GM04503 (cell line): ENCODE measurements around the gene XXYLT1.

Source experiments
- DNase-seq: peaks from one replicate; pipeline ENCODE4 v3.0.0-alpha.2; 2012; ENCODE audit warnings: low read depth

Gene XXYLT1

DNA sequence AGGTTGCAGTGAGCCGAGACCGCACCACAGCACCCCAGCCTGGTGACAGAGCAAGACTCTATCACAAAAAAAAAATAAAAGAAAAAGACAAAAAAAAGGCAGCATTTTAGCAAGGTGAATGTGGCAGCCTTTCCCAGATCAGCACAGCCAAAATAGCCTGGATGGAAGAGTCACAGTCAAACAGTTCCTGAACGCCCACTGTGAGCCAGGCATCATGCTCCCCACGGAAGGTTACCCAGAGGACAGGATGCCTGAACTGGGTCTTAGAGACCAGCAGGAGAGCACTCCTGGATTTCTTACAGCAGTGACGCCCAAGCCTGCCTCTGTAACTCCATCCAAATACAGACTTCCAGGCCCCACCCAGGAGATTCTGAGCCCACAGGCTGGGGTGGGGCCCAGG, 4.5 kb downstream of the XXYLT1 start:
- no peak for DNase-seq

- DNase-seq: no peak
Measured at GRCh38 chr3:195265363-195265976, 5.5 kb downstream of the XXYLT1 start.

- no peak for DNase-seq
Measured at GRCh38 chr3:195263925-195264600, 6.9 kb downstream of the XXYLT1 start.

- no peak for DNase-seq
Measured at GRCh38 chr3:195263193-195263924, 7.6 kb downstream of the XXYLT1 start.

GRCh38 chr3:195261925-195262324, 9.0 kb downstream of the XXYLT1 start:
- no peak for DNase-seq

DNA sequence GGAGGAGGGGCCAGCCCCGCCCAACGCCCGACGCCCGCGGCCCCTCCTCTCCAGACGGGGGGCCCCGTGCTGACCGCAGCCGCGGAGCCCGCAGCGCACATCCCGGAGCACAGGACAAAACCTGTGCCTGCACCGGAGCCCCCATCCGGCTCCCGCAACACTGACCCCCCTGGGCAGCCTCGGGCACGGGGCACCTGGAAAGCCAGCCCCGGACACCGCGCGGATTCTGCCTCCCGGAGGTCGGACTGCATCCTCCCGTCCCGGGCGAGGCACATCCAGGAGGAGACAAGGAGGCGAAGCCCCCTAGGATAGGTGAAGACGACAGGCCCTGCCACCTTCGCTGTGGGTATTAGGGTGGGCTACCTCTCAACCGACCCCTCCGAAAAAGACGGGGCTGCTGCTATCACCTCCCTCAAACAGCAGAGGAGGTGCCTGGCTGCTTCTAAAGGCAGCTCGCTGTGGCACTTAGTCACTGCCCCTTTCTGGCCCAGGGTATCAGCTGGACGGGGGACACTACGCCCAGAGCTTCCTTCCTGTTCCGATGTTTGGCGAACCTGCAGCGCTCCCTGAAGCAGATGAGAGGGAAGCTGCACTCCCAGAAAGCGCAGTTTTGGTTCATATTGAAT, 10.6 kb downstream of the XXYLT1 start:
- DNase-seq: no peak

GRCh38 chr3:195259475-195260279, 11.3 kb downstream of the XXYLT1 start:
- peak; percentile 64 for DNase-seq

GRCh38 chr3:195259154-195259474, 11.8 kb downstream of the XXYLT1 start:
- DNase-seq: peak; percentile 49

GRCh38 chr3:195258449-195259153, 12.4 kb downstream of the XXYLT1 start:
- DNase-seq: no peak

- DNase-seq: no peak
Measured at GRCh38 chr3:195257454-195258448, 13.2 kb downstream of the XXYLT1 start.

GRCh38 chr3:195256639-195257453, 14.1 kb downstream of the XXYLT1 start:
- no peak for DNase-seq

DNA sequence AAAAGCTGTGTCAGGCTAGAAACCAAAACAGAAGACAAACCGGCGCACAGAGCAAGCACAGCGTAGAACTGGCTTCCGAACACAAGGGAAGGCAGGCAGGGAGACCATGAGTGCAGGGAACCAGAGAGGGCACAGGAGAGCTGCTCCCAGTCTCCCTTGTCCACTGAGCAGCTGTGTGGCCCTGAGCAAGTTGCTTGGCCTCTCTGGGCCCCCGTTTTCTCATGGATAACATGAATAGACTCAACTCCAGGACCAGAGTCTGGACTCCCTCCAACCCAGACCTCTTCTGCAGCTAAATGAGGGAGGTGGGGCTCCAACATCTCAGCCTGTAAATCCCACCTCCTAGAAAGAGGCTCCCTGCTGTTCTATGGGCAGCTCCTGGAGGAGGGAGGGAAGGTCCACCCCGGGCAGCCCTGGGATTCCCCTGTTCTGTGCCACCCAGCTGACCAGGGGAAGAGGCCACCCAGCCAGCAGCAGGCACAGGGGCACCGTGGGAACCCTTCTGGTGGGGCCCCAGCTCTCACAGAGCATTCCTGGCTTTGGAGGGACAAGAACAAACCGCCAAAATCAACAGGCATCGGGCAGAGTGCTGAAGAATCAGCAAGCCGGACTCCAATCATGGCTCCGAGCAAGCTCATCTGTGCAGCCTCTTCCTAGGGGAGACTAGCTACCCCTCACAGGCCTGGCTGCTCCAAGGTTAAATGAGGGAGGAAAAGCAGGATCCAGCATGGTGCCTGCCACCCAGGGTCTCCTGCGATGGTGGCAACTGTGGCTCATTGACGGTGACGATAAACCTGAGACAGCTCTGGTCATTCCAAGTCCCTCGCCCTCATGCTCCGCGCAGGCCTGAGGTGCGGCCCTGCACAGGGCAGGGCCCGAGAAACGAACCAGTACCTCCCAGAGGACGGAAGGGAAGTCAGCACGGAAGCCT, 15.1 kb downstream of the XXYLT1 start:
- no peak for DNase-seq

DNA sequence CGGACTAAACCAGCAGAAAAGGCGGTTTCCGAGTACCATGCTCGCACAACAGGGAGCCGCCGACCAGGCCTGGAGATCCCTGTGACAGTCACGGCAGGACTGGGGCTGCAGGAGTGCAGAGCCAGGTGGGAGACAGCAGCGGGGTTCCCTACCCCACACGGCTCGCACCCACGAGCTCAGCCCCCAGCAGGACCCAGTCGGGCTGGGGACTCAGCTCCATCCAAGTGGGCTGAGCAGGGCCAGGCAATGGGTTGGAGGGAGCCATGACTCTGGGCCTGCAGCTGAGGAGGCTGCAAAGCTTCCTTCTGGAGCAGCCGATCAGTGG, 15.8 kb downstream of the XXYLT1 start:
- DNase-seq: no peak

DNA sequence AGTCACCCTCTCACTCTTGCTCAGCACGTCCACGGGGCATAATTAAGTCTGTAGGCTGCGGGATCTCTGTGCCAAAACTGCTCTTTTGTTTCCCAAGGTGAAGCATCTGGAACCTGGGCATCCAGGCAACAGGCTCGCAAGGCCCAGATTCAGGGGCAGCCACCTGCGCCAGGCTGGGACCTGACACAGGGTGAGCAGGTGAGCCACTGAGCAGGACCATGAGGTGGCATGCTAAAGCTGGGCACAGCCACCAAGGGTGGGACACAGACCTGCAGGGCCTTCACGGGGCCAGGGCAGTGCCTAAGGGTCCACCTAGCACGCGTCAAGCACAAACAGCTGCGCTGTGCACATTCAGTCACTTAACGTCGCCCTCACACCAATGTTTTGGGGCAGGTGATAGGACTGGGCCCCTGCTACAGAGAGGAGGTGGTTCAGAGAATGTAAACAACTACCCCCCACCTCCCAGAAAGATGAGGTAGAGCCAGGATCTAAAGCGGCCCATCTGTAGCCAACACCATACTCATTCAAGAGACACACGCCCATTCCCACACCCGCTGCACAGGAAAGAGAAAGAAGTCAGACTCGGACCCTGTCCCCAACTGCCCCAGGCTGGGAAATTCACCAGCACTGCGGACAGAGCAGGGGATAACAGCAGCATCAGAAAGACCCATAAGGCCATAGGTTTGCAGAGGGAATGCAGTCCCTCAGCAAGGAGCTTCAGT, 16.3 kb downstream of the XXYLT1 start:
- DNase-seq: no peak

DNA sequence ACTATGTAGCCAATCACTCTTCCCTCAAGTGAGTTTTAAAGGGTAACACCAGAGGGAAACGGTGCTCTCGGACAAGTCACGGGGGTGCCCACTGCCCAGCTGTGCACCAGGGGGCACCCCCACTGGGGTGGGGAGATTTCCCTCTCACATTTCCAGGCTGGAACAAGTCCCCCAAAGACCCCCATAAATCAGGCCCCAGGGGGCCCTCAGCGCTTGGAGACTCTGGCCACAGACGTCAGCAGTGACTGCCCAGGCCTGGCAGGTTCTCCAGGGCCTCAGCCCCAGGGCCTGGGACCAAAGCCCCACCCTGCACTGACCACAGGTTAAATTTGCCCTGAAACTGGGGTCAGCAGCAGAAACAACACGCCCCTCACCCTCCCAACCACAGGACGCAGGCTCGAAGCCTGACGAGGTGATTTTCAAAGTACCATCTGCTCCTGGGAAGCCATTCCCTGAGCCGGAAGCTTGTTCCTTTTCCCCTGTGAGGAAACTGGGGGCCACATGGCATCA, 17.0 kb downstream of the XXYLT1 start:
- no peak for DNase-seq

DNA sequence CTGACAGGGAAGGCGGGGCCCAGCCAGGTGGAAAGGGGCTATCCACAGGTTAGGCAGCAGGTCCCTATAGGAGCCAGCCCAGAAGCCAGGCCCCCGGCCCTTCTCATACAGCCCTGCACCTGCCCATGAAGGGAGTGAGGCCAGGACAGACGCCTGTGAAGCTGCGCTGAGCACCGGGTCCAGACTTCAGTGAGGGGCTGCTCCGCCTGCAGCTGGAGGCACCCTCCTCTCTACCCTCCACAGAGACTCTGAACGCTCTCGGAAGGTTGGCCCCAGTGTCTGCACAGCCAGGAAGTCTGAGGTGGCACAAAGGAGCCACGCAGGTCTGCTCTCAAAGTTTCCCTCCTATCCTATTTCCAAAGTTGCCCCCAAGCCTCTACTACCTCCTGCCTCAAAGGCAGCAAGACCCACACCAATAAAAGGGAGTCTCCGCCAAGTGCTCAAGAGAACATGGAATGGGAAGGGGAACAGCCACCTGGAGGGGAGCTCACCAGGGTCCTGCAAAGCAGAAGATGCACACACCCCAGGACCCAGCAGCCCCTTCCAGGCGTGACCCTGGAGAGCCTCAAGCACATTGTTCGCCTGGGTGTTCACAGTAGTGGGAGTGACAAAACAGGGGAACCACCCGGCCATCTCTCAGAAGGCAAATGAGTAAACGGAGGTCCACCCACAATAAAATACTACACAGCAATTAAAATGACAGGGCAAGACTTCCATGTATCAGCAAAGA, 19.5 kb downstream of the XXYLT1 start:
- no peak for DNase-seq
